DOHH2 (cell line): ENCODE measurements around the gene MYBPC2.

Experiments used
- H3F3A ChIP-seq: fragments of 200-600 bp; sonication (generic), shearing (Covaris generic); 2 replicates; pipeline ENCODE4 v1.6.0; 2016; ENCODE audit warnings: antibody characterized with exemption, mild to moderate bottlenecking; ENCODE audit not compliant: control insufficient read depth, insufficient read depth
- H3K27ac ChIP-seq: fragments of 200-600 bp; sonication (generic); 2 replicates; pipeline ENCODE4 v1.5.1; 2014; ENCODE audit warnings: low read depth, mild to moderate bottlenecking, low read length, moderate library complexity
- H3K27me3 ChIP-seq: fragments of 200-600 bp; sonication (generic); 2 replicates; pipeline ENCODE4 v1.6.1; 2014; ENCODE audit warnings: mild to moderate bottlenecking, low read length, mixed read lengths; ENCODE audit not compliant: control insufficient read depth
- H3K36me3 ChIP-seq: fragments of 200-600 bp; sonication (generic); 2 replicates; pipeline ENCODE4 v1.6.1; 2014; ENCODE audit warnings: mild to moderate bottlenecking, low read length, moderate library complexity, mixed read lengths; ENCODE audit not compliant: control insufficient read depth
- H3K4me1 ChIP-seq: fragments of 200-600 bp; sonication (generic); 2 replicates; pipeline ENCODE4 v1.6.1; 2014; ENCODE audit warnings: mild to moderate bottlenecking, low read length, mixed read lengths; ENCODE audit not compliant: control insufficient read depth
- H3K4me2 ChIP-seq: fragments of 200-600 bp; sonication (generic); 2 replicates; pipeline ENCODE4 v1.6.0; 2014; ENCODE audit warnings: mild to moderate bottlenecking, low read length, moderate library complexity
- H3K4me3 ChIP-seq: fragments of 200-600 bp; sonication (generic); 2 replicates; pipeline ENCODE4 v1.5.1; 2014; ENCODE audit warnings: mild to moderate bottlenecking, low read length, mixed read lengths
- H3K79me2 ChIP-seq: fragments of 200-600 bp; sonication (generic); 2 replicates; pipeline ENCODE4 v1.6.1; 2014; ENCODE audit warnings: mild to moderate bottlenecking, low read length, mixed read lengths; ENCODE audit not compliant: control insufficient read depth
- H3K9me2 ChIP-seq: fragments of 200-600 bp; sonication (generic); replicated peaks from 2 replicates; pipeline ENCODE4 v1.6.1; 2014; ENCODE audit warnings: mild to moderate bottlenecking, low read length, mixed read lengths; ENCODE audit not compliant: control insufficient read depth
- H3K9me3 ChIP-seq: fragments of 200-600 bp; sonication (generic); 2 replicates; pipeline ENCODE4 v1.6.1; 2014; ENCODE audit warnings: antibody characterized with exemption, low read length, mixed read lengths; ENCODE audit not compliant: control insufficient read depth, insufficient read depth
- H4K20me1 ChIP-seq: fragments of 200-600 bp; sonication (generic); 2 replicates; pipeline ENCODE4 v1.6.0; 2014; ENCODE audit warnings: low read depth, mild to moderate bottlenecking, antibody characterized with exemption, low read length, moderate library complexity; ENCODE audit not compliant: control insufficient read depth, insufficient read depth
- EZH2phosphoT487 ChIP-seq: fragments of 200-600 bp; sonication (generic); IDR thresholded peaks from 2 replicates; pipeline ENCODE4 v1.6.1; 2017; ENCODE audit warnings: borderline replicate concordance, mild to moderate bottlenecking, antibody characterized with exemption, low read length, moderate library complexity, mixed read lengths
- TF ChIP-seq, protein P1 (sequence below): fragments of 200-600 bp; sonication (generic); IDR thresholded peaks from one replicate; pipeline ENCODE4 v1.5.1; 2014; ENCODE audit warnings: antibody characterized with exemption, mild to moderate bottlenecking, low read depth, low read length; ENCODE audit not compliant: poor library complexity, severe bottlenecking

Gene MYBPC2

GRCh38 chr19:50508843-50509190 is 76.1 kb downstream of the MYBPC2 start:
- H3K4me1 ChIP-seq: peaks cover 14% of the 10 kb centered on the region
- H3K27ac ChIP-seq: no peak overlapping the region
- no peaks in the 10 kb centered on the region for H3K9me3 ChIP-seq
- no peaks in the 10 kb centered on the region for H4K20me1 ChIP-seq
- H3K36me3 ChIP-seq: no peaks in the 10 kb centered on the region
- H3F3A ChIP-seq: no peaks in the 10 kb centered on the region
- H3K79me2 ChIP-seq: peaks cover 3% of the 10 kb centered on the region; the same call in 1 of the 2 replicates
- H3K4me3 ChIP-seq: no peak overlapping the region
- no peak overlapping the region for H3K4me2 ChIP-seq
- no peak for TF ChIP-seq EZH2phosphoT487
- TF ChIP-seq, protein P1, sequence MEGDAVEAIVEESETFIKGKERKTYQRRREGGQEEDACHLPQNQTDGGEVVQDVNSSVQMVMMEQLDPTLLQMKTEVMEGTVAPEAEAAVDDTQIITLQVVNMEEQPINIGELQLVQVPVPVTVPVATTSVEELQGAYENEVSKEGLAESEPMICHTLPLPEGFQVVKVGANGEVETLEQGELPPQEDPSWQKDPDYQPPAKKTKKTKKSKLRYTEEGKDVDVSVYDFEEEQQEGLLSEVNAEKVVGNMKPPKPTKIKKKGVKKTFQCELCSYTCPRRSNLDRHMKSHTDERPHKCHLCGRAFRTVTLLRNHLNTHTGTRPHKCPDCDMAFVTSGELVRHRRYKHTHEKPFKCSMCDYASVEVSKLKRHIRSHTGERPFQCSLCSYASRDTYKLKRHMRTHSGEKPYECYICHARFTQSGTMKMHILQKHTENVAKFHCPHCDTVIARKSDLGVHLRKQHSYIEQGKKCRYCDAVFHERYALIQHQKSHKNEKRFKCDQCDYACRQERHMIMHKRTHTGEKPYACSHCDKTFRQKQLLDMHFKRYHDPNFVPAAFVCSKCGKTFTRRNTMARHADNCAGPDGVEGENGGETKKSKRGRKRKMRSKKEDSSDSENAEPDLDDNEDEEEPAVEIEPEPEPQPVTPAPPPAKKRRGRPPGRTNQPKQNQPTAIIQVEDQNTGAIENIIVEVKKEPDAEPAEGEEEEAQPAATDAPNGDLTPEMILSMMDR: no peak
- H3K9me2 ChIP-seq: no peaks in the 10 kb centered on the region
- no peaks in the 10 kb centered on the region for H3K27me3 ChIP-seq

DNA sequence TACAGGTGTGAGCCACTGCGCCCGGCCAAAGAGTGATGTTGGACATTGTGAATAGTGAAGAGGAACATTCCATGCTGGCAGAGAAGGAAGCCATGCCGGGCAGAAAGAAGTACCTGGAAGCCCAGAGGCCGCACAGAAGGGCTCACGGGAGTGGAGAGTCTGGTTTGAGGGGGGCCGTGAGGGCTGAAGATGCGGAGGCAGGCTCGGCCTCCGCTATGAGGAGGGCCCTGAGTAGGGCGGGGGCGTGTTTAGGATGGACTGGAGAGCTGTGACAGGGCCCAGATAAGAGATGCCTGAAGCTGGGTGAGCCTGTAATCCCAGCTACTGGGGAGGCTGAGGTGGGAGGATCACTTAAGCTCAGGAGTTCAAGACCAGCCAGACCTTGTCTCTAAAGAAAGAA is 76.7 kb downstream of the MYBPC2 start:
- Histone ChIP-seq H3K9me3 (no peaks in the 10 kb centered on the region), H3K4me2 (no peak overlapping the region), H3K79me2 (peaks cover 3% of the 10 kb centered on the region; the same call in 1 of the 2 replicates), H3K36me3 (no peaks in the 10 kb centered on the region), H3F3A (no peaks in the 10 kb centered on the region), H4K20me1 (no peaks in the 10 kb centered on the region), H3K9me2 (no peaks in the 10 kb centered on the region), H3K27ac (no peak overlapping the region), H3K4me3 (no peak overlapping the region), H3K27me3 (no peaks in the 10 kb centered on the region), H3K4me1 (peaks cover 14% of the 10 kb centered on the region)
- no peak for TF ChIP-seq EZH2phosphoT487
- TF ChIP-seq, protein P1: no peak

GRCh38 chr19:50510121-50510670 is 77.5 kb downstream of the MYBPC2 start:
- TF ChIP-seq, protein P1: no peak
- no peak for TF ChIP-seq EZH2phosphoT487
- peak overlapping the region; percentile 79 for H3K4me3 ChIP-seq
- H4K20me1 ChIP-seq: no peaks in the 10 kb centered on the region
- no peaks in the 10 kb centered on the region for H3K36me3 ChIP-seq
- H3K4me2 ChIP-seq: peak overlapping the region; percentile 90
- H3K27me3 ChIP-seq: no peaks in the 10 kb centered on the region
- peaks cover 3% of the 10 kb centered on the region; the same call in 1 of the 2 replicates for H3K79me2 ChIP-seq
- no peaks in the 10 kb centered on the region for H3F3A ChIP-seq
- H3K4me1 ChIP-seq: peaks cover 14% of the 10 kb centered on the region
- H3K9me3 ChIP-seq: no peaks in the 10 kb centered on the region
- H3K27ac ChIP-seq: no peak overlapping the region
- H3K9me2 ChIP-seq: no peaks in the 10 kb centered on the region
